Dermis blood vessel endothelial cell (primary cell): Measurements from ENCODE around the gene TNFRSF11A. TPM values are rescaled to one million over a fixed set of nuclear protein-coding genes. Genes with fewer than 3 reads are reported as not detected.
A peak's percentile ranks its signal among the peaks of the same experiment; 100 is the strongest.

Experiments
- DNase-seq: peaks from one replicate; pipeline ENCODE4 v3.0.0; 2010
- total RNA-seq: library from RNA; depleted of rRNA; stranded (reverse); fragments of >200 nt; gene quantifications from 2 replicates; pipeline ENCODE4 v1.2.3, GENCODE V29; 2014

The TNFRSF11A gene
- total RNA-seq, 1 donor from 2014 or later, result 30.3 TPM

DNA sequence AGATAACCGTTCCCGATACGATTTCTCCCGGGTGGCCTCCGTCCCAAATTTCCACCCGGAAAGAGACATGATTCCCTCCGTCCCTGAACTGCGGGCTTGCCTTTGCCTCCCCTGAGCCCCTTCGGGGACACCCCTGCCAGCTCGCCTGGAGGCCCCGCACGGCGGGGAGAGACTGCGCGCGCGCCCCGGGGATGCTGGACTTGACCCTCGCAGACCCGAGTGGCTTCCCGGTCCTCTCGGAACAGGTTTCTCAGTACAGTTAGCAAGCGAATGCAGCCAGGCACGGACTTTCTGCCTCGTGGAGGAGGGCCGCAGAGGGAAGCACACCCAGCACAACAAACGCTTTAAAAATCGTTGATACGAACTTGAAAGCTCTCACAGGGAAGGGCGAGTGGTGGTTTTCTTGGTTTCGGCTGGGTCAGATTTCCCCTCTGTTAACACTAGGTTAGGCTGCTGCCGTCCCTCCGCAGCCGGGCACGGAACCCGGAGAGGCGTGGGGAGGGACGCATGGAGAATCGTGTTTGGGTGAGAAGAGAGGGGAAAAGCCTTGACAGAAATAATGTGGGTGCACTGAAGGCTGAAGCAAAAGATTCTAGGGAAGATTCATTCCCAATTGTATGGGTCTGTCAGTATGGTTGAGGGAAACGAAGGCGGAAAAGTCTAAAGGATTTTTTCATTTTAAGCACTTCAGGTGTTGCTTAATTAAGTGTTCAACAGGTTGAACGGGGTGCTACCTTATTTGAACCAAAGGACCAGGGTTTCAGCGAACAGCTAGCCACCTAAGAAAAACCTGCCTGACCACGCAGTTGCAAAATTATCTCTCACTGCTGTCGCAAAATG is 916 bp downstream of the TNFRSF11A start:
- DNase-seq, result peak; percentile 51

DNA sequence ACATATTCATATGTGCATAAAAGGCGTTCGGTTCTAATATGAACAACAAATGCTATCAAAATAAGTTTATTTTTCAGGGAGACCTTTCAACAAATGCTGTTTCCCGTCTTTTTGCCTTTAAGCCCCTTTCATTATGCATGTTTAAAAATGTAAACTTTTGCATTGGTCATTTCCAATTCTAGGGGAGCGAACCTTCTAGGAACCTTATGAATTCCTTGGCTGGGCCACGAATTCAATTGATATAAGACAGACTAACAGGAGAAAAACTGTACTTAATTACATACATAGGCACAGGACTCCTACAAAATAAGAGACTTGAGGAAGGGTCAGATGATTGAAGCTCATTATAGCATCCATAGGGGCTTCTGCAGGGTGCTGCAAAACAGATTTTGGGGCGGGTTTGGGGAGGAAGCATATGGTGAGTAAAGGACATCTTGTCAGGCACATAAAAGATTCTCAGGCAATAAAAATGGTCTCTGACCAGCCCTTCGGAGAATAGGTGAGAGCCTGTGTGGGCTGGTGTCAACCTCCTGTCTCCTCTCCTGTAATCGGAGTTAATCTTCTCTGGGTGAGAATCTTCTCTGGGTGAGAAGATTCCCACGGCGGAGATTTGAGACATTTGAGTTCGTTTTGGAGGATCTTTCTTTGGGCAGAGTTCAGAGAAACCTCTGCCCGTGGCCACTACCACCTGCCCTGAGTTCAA is 1.7 kb downstream of the TNFRSF11A start:
- no peak for DNase-seq

DNA sequence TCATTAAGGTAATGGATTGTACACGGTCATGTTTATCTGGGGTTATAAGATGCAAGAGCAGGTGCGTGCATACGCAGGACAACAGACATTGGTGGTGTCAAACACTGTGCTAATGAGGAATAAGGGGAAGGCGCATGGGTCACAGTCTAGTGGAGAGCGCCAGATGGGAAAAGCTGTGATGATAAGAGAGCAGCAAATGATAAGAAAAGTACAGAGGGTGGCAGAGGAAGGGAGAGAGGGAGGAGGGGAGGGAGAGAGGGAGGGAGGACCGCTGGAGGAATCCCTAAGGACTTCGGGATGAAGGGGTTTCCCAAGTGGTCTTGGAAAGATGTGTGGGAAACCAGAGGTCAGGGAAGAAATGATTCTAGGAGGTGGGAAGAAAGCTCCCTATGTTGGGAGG is 2.9 kb downstream of the TNFRSF11A start:
- no peak for DNase-seq

DNA sequence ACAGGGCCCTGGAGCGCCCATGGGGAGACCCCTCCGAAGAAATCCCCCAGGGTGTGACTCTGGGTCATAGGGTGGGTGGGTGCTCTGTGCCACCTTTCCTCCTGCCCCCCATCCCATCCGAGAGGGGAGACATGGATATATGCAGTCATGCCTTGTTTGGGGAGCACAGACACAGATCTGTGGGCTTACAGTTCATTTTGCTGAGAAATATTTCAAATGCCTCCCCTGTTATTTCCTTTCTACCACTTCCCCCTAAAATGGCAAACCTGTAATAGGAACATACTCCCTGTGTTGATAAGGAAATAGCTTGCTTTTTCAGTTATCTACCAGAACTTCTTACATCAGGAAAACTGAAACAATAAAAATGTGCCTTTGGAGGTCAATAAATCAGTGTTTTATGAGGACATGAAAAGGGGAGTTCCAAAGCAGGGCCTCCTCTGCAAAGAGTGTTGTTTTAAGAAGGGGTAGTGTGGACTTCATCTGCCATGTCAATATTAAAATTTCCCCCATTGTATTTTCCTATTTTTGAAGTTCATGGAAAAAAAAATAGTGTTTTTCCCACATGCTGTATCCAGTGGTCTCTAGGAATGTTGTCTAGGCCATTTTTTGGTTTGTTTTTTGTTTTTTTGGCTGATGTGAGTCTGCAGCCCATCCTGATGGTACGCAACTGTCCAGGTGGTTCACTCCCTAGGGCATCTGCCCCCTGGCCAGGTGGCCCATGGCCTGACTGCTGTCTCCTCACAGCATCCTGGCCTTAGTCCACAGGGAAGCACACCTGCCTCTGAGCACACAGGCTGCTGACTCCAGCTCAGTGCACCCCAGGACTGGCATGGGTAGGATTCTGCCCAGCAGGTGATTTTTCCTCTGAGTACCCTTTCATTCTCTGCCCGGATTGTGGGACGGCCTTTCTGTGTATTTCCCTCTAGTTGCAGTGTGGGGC is 3.7 kb downstream of the TNFRSF11A start:
- peak; percentile 55 for DNase-seq

DNA sequence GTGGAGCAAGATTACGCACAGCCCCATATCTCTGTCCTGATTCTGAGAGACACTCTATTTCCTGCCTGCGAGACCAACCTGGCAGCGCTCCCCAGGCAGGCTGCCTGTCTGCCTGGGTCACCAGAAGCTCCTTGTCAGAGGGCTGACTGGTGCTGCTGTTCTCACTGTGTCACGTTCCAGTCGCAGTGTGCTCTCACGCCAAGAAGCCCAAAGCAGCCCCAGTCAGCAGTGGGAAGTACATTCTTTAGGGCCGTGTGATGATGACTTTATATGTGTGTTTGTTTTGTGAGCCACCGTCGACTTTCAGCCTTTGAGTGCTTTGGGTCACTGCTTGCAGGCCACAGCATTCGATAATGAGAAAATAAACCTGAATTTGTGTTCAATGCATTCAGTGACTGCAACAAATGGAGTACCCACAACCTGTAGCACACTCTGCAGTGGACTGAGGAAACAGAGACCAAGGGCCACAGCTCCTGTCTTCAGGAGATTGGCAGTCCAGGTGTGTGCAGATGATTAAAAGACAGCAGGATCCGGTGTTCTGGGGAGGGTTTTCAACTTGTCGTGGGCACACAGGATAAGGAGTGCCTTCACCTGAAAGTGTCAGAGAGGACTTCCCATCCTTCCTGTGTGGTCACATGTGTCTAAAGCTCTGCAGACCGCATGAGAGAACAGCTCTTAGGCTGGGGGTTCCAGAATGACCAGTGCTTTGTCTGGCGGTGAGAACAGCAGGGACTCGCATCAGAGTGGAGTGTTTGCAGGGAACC is 4.8 kb downstream of the TNFRSF11A start:
- peak; percentile 74 for DNase-seq

DNA sequence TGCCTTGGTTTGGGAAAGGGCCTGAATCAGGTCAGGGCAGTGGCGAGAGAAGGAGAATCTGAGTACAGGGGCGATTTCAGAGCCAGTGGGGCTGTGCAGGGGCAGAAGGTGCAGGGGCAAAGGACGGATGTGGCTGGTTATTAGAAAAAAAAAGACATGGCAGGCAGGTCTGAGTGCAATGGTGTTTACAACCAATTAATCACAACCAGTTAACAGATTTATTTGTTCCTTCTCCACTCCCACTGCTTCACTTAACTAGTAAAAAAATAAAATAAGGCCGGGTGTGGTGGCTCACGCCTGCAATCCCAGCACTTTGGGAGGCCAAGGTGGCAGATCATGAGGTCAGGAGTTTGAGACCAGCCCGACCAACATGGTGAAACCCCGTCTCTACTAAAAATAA is 5.5 kb downstream of the TNFRSF11A start:
- DNase-seq, result no peak

DNA sequence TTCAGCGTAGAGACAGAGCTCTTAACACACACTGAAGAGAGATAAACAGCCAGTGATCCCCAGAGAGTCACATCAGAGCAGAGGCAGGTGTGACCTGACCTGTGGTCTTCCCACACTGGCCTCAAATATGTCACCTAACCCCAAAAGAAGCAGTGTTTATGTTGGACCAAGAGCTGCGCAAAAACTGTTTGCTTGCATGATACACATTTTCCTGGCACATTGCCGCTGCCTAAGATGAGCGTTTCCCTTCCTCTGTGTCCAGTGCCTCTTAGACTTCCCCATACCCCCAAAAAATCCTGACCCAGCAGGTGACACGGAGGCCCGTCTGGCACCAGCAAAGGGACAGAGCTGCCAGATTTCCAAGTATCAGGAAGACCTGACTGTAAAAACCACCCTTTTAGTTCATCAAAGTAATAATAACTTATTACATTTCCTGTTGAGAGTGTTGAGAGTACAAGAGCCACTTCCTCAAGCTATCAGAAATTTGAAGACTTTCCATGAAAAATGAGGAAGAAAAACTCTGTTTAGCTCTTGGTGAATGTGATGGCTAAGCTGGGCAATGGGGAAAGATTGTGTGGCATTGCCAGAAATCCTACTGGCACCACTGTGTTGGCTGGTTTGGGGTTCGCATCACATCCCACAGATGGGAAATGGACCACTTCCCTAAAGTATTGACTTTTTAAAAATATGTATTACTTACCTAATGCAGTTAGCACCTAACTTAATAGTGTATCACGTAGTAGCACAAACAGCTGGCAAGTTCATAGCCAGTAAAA is 6.7 kb downstream of the TNFRSF11A start:
- DNase-seq, result peak; percentile 90

DNA sequence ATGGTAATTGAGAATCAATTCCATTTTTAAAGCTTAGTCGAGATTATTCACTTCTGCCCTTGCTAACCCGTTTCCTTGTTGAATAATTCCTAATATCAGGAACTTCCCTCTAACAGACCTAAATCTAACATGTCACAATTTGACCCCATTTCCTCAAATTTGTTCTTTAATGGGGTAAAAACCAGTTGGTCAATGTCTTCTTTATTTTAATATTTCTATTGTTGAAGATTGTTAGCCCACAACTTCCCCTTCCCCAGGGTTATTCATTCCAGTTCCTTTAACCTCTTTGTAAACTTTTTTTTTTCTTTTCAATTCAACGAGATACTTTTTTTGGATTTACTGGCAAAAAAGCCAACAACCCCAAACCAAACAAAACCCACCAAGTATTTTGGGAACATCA is 7.3 kb downstream of the TNFRSF11A start:
- DNase-seq, result no peak

DNA sequence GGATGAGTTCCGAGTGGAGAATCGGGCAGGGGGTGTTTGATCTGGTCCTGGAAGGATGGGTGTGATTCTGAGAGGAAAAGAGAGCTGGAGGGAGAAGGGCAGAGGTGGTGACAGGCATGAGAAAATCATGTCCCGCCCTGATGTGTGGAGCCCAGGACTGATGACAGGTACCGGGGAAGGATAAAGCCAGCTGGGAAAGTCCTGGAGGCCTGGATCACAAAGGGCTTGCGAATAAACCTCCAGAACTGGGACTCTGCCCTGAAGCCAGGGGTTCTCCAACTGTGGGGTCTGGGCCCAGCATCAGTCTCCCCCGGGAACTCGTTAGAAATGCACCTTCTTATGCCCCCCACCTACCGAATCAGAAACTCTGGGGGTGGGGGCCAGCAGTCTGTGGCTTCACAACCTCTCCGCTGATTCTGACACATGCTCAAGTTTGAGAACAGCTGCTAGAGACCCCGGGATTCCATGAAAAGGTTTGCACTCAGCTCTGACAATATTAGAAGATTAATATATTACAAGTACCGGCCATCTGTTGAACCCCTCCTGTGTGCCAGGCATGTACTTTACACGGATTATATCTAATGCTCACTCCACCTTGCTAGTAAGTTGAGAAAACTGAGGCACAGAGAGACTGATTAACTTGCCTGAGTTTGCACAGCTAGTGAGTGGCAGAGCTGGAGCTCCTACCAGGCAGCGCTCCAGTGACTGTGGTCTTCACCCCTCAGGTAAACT is 8.0 kb downstream of the TNFRSF11A start:
- DNase-seq, result no peak

DNA sequence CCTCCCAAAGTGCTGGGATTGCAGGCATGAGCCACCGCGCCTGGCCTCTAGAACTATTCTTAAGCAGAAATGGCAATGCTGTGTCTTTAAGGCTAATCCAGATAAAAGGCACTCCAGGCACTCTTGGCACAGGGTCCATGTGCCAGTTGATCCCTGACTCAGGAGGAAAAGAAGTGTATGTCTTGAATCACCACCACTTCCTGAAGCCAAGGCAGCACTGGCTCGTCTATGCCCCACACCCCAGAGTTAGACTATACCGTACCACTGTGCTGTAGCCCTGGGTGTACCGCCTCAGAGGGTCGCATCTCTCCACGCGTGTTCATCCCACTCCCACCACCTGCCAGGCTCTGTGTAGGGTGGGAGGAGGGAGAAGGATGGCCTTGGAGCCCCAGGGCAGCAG is 9.0 kb downstream of the TNFRSF11A start:
- DNase-seq, result peak; percentile 88

DNA sequence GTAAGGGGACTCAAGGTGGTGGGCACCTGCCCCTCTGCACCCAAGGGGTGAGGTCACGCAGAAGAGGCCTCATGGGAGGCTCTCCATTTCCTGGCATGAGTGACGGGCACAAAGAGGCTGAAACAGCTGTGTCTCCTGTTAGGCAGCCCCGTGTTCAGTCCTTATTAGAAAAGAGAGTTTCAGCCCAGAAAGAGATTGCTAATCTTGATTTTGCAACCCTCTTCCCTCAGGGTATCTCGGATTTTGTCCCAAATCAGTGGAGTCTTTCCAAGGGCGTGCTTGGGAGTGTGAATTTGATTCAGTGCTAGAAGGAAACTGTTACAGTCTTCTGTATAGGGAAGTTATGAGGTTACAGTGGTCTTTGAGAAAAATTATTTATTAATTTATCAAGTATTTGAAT is 10.4 kb downstream of the TNFRSF11A start:
- DNase-seq, result no peak

DNA sequence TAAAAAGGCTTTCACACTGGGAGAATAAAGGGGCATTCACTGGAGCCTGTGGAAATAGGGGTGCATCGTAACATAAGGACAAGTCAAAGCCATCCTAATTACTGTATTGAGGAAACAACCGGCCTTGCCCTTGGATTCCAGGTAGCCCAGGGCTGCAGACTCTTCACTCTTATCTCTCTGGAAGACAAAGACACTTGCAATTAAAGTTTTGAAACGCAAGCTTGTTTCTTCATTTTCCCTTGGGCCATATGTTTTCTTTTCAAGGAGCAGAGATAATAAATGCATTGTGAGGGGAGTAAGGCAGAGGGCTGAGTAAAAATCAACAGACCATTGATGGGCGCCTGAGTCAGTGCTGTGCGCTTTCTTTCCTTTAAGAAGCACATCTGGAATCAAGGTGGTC is 11.5 kb downstream of the TNFRSF11A start:
- DNase-seq, result no peak

DNA sequence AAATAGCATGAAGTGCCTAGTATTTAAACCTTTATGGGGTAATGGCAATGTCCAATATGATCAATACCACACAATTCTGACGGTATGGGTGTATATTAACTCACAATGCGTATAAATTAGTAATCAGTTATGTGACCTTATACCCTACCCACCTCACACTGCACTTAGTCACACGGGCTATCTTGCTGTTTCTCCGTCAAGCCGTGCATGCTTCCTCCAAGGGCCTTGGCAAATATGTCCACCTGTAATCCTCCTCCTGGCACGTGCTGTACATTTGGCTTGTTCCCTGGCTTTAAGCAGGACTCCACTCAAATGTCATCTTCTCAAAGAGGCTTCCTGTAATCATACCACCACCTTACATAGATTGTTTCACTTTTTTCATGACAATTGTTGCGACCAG is 12.2 kb downstream of the TNFRSF11A start:
- no peak for DNase-seq

DNA sequence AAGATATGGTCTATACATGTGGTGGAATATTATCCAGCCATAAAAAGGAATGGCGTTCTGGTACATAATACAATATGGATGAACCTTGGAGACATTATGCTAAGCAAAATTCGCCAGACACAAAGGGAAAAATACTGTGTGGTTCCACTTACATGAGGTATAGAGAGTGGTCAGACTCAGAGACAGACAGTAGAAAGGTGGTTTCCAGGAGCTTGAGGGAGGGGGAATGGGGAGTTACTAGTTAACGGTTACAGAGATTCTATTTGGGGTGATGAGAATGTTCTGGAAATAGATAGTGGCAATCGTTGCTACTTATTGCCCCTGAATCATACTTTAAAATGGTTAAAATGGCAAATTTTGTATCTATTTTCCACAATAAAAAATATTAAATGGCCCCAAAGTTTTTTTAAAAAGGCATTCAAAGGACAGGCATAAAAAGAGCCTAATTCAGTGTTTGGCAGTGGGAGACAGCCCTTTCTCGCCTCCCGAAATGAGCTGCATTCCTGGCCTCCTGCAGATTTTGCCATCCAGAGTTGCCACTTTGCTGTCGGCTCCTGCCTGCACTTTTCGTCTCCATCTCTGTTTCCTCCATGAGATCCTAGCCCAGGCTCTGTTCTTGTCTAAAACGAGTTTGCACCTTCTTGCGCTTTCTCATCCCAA is 13.5 kb downstream of the TNFRSF11A start:
- no peak for DNase-seq

DNA sequence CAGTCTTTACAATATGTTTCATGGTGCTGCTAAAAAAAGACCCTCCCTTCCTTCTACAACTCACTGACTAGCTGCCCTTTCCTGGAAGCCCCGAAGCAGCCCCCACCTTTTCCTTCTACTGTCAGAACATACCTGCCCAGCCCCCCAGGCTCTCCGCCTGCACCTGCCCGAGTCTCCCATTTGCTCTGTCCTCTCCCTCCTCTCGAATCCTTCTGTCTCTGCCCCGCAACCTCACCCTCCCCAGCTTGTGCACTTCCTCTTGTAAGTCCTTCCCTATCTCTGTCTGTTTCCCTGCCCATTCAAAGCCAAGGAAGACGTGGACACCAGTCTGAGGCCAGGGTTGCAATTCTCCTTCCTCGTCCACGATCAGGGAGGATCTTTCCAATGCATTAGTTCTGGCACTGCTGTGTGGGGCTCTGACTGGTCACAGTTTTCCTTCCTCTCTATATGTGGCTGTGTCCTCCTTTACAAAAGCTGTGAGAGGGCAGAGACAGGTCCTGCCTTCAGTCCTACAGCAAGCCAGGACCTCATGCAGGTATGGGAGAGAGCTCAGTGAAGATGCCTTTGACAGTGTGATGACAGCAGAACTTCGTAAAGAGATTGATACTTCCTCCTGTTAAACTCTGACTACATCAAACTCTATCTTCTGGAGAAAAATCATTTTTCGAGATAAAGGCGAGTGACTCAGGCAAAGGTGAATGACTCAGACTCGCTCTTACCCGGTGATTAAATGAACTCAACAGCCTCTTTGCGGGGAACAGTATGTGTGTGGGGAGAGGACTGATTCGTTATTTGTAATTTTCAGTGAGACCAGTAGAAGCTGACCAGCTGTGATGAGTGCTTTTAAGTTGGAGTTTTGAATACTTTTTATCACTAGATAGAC is 14.2 kb downstream of the TNFRSF11A start:
- peak; percentile 78 for DNase-seq

DNA sequence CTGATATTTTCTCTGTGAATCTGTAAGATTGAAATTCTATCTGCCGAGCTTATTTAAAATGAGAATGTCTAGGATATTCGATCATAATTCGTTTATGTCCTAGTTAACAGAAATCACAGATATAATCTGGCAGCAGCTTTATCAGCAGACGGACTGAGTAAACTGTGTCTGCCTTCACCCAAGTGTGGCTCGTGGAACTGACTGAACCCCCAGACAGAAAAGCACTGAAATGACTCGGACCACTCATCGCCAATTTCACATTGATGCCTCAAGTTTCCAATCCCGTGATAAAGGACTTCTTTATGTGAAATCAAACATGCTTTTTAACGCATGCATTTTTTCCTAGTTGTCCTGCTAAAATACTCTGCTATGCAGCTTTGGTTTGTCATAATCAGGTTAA is 15.9 kb downstream of the TNFRSF11A start:
- DNase-seq, result no peak

DNA sequence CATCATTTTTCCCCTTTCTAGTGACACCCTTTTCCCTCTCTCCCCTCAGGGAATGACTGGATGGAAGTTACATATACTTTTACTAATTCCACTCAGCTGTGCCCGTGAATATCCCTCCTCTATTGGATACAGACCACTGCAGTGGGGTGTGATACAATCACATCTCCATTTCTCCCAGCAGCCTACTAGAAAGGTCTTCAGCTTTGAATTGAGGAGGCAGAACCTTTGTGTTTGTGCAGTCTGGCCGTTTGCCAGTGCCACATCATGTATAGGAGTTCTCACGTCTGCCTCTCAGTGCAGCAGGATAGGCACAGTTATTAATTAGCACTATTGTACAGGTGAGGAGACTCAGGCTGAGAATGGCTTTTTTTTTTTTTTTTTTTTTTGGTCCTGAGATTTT is 16.4 kb downstream of the TNFRSF11A start:
- peak; percentile 61 for DNase-seq

DNA sequence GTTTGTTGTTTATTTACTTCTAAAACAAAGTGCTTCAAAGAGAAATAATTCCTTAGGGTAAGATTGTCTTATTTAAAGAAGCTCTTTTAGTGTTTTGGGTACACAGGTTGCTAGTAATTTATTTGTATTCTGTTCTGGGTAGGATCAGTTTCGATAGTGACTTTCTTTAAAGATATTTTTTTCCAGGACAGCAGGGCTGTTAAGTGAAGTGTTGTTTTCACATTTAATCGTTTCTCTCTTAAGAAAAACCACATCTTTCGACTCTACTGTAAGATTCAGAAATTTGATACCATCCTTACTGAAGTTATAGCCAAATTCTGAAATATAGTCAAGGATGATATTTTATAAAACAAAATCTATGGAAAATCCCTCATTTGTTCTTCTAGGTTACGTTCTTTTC is 17.8 kb downstream of the TNFRSF11A start:
- DNase-seq, result no peak

DNA sequence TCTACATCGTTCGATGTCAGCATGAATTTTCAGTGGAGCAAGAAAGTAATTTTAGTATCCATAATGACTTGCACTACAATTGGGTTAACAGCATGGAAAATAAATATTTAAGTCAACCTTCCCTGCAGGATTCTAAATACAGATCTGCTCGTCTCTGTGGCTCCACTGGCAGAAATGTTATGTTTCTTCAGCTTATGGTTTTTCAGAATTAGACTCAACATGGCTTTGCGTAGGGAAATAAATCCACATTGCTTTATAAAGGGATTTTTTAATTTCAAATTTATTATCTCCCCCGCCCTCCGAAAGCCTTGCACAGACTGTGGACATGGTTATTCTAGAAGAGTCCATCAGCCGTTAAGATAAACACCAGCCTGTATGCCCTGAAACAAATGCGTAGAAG is 18.2 kb downstream of the TNFRSF11A start:
- no peak for DNase-seq
